Muscle of back (tissue), 13 donors: ENCODE results near the gene NPBWR2. TPM values are rescaled to one million over a fixed set of nuclear protein-coding genes. Genes with fewer than 3 reads are reported as not detected.

Source experiments
- DNase-seq, 3 donors: peaks; one replicate each; pipeline versions ENCODE4 v3.0.0 to v3.0.0-alpha.2; 2013
- long read RNA-seq, 9 donors: transcript quantifications; one replicate each; lab custom pipeline, GENCODE V29; 2026
- polyA plus RNA-seq, 10 donors: library from polyadenylated mRNA; unstranded; fragments of 120-200 nt; gene quantifications; one replicate each; pipeline ENCODE4 v1.2.1, GENCODE V29; 2013; ENCODE audit not compliant: insufficient read length in 10 of 10

NPBWR2 gene, protein sequence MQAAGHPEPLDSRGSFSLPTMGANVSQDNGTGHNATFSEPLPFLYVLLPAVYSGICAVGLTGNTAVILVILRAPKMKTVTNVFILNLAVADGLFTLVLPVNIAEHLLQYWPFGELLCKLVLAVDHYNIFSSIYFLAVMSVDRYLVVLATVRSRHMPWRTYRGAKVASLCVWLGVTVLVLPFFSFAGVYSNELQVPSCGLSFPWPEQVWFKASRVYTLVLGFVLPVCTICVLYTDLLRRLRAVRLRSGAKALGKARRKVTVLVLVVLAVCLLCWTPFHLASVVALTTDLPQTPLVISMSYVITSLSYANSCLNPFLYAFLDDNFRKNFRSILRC
- polyA plus RNA-seq, result not detected
- long read RNA-seq, donor 1, result 0 reads
- long read RNA-seq, donor 2, result 0 reads
- long read RNA-seq, donor 3, result 0 reads
- long read RNA-seq, donor 4, result 0 reads
- long read RNA-seq, donor 5, result 0 reads
- long read RNA-seq, donor 6, result 0 reads
- long read RNA-seq, donor 7, result 0 reads
- long read RNA-seq, donor 8, result 0 reads
- long read RNA-seq, donor 9, result 0 reads

DNA sequence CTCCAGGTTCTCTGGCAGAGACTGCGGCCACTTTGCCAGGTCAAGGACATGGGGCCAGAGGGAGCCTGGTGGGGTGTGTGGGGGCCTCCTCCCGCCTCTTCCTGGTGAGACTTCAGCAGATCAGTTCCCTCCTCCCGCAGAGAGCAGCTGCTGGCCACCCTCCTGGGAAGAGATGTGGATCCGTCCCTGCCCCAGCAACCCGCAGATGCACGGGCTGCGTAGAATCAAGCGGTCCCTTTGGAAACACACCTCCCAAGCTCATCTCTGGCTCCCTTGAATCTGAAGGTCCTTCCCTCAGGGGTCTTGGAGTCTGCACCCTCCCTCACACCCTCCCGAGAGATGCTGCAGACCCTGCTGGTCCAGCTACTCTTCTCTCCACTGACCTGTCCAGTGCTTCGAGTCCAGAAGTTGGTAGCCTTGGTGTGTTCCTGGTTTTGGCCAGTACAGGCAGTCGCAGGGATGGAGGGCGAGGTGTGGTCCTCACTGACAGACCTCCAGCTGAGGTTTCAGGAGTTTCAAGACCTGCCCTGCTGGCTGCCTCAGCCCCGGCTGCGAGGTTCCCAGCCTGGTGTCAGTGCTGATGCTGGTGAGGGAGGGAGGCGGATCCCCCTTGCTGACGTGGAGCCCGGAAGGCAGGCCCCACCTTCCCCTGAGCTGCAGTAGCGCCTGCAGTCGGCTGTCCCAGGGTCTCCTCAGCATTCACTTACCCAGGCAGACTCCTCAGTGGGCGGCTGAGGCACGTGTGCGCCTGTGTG lies at the start of gene NPBWR2:
TSS of gene NPBWR2 (minus strand) at position 585 of the 755 bp plus-strand sequence. CDS start 734 bp downstream, outside the sequence.
- DNase-seq, result peak in 1 of 3 donors; percentile 35

DNA sequence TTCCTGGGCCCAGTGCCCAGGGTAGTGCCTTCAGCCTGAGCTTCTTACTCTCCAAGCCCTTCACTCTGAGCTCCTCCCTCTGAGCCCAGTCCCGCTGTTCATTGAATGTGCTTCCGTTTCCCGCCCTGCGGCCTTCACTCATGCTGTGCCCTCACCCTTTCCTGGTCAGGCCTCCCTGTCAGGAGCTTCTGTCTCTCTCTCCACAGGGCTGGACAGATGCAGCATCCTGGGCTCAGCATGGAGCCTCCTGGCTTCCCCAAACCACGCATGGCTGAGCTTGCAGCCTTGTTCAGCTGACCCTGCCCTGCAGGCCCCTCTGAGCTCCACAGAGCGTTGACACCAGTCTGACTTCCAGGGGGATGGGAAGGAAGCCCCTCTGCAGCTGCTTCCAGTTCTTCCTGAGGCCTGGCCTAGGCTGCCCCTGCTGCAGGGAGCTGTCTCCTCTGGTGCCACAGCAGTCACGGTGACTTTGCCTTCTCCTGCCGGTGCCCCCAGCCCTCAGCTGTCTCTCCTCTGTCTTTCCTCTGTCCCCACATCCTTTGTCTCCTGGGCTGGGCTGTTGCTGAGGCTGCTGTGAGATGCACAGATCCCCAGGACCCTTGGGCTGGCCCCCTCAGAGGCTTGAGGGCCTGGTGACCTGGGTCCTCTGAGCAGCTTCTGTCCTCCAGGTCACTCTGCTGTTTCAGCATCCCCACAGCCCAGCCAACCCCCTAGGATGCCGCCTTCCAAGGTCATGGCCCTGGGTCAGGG lies 48.9 kb upstream of the NPBWR2 start:
- DNase-seq, result no peak

DNA sequence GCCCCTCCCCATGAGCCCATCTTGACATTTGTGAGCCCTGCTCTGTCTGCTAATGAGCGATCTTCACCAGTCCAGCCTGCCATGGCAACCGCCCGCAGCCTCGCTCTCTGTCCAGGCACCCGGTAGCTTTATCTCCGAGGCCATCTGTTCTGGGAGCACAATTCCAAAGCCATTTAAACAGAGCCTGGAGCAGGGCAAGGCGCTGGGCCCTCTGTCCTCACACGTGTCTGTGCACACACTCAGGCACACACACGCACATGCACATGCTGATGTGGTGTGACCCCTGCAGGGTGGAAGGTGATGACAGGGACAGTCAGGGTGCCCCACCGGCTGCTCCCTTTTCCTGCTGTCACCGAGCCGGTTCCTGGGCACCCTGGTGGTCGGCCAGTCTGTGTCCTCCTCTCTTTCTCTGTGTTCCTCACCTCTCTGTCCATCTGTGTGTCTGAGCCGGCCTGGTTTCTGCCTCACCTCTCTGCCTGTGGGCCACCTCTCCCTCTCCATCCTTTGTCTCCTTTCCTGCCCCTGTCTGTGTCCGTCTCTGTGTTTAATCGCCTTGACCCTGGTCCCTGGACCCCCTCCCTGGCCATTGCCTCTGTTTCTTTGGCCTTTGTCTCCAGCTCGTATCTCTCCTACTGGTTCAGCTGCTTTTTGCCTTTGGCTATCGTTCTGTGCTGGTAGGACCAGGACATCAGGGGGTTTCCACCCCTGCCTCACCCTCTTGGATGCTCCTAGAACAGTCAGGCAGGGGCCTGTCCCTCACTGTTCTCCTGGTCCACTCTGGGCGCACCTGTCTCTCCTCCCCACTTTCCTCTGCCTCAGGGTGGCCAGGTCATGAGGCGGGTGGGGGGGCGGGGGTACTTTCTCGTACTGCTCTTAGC lies 48.1 kb upstream of the NPBWR2 start:
- no peak for DNase-seq

DNA sequence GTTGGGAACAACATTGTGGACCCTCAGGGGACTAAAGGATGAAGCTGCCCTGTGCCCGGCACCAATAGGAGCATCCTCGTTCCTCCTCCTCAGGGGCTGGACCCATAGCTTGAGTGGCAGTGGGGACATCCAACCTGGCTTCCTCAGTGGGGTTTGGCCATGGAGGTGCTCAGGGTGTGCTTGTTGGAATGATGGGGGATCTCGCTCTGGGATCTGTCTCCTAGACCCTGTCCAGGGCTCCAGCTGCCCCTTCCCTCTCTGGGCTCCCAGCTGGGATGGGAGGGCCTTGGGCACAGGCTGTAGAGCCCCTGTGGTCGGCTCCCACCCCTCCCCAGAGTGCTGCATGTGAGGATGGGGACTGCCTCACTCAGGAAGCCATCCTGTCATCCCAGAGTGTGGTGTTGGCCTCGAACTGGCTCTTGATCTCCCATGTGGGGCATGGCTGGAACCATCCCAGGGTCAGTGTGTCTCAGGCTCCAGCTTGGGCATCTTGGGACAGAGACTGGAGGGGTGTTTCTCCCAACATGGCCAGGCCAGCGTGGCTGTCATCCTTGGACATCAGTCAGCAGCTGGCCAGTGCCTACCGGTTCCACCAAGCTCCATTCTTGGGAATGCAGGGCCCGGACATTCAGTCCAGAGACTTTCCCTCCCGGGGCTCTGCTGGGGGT lies 47.4 kb upstream of the NPBWR2 start:
- no peak for DNase-seq

DNA sequence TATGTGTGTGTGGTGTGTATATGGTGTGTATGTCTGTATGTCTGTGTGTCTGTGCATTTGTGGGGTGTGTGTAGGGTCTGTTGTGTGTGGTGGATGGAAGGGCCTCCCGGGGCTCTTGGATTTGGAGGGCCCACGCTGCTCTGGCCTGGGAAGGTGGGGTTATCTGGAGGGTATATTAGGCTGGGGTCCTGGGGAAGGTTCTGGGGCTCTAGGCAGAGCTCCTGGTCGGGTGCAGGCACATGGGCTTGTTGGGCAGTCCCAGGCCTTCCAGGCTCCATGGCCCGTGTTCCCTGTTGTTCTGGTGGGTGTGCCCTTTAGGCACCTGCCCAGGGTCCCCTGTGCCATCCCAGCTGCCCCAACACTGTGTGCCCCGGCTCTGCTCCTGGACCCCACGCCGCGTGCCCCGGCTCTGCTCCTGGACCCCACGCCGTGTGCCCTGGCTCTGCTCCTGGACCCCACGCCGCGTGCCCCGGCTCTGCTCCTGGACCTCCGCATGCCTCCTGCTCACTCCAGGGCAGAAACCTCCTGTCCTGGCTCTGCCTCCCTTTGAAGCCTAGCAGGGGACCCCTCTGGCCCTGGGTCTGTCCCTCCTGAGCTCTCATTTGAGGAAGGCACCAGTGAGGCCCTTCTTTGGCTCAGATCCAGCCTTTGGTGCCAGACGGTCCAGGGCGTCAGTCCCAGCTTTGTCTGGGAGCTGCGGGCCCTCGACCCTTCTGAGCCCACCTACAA lies 46.7 kb upstream of the NPBWR2 start:
- DNase-seq, result no peak

DNA sequence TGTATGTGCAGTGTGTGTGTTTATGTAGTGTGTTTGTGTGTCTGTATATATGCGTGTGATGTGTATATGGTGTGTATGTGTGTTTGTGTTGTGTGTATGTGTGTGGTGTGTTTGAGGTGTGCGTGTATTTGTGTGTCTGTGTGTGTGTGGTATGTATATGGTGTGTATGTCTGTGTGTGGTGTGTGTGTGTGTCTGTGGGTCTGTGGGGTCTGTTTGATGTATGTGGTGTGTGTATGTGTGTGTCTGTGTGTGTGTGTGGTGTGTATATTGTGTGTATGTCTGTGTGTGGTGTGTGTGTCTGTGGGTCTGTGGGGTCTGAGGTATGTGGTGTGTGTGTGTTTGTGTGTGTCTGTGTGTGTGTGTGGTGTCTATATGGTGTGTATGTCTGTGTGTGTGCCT lies 46.0 kb upstream of the NPBWR2 start:
- DNase-seq, result no peak

DNA sequence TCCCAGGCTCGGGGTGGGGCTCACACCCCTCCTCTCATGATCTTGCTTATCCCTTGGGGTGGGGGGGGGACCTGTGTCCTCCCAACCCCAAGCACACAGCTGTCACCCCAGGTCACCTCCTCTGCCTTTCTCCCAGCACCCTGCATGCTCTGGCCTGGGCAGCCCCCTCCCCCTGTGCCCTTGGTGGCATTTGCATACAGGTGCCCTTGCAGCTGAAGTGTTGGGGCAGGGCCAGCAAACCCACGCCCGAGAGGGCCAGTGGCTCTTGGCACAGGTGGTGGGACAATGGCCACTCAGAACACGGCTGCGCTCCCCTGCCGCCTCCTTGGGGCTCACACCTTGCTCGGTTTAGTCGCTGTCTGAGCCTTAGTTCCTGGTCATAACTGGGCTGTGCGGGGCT lies 45.5 kb upstream of the NPBWR2 start:
- no peak for DNase-seq

DNA sequence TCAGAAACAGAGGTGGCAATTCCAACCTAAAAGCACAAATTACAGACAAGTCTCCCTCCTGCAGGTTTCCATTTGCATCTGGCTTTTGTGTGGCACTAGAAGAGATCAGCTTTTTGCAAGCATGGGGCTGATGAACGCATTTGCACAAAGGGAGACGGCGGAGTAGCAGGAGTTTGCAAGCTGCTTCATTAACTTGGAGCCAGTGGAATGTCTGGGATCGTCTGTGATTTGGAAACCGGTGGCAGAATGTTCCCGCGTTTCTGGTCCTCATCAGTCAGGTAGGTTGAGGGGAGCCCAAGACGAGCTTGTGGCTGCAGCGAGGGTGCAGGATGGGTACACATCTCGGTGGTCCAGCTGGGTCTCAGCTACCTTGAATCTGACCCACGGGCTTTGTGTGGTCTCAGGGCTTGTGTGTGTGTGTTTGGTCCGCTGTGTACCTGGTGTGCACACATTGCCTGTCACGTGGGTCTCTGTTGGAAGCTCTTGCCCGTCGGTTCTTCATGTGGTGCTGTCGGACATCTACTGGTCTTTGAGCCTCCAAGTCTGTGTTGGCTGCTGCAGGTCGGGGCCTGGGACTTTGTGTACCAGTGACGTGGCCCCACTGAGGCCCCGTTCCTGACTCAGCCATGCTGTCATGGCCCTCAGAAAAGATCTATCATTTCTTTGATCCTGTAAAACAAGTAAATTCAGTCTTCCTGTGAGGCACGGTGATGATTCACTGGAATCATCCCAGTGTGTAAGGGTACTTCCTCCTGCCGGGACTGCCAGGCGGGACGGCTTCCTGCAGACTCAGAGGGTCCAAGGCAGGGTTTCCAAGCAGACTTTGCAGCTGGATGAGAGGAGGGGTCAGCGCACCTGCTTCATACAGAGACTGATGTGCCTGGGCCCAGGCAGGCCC lies 44.5 kb upstream of the NPBWR2 start:
- DNase-seq, result no peak

DNA sequence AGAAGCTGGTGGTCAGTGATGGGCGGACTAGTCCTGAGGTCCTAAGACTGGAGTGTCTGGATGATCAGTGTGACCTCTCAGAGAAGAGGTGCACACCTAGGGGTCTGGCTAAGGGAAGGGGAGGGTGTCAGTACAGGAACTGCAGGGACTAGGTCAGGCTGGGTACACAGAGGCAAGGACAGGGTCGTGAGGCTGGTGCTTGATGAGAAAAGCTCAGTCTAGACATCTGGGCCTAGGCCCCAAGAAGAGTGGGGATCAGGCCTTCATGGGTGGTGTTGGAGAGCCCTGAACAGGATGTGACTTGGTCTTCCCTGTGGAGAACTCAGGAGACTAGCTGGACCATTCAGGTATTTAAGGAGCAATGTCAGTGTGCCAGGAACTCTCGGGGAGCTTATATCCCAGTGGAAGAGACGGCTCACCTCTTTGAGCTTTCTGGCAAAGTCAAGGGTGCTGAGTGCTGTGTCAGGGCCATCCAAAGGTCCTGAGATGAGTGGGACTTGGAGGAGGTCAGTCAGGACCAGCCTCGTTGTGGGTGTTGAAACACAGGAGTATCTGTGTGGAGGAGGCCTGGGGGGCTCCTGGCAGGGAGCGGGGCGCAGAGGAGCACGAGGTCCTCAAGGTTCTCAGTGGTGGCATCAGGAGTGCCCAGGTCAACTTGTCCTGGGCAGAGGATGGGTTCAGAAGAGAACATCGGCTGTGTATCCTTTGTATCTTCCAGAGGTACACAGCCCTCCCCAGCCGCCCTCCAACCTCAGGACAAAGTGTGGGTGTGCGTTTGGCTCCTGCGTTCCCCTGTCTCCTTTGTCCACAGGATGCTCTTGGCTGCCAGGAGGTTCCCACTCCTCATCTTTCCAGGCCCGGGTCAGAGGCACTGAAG lies 43.6 kb upstream of the NPBWR2 start:
- no peak for DNase-seq

DNA sequence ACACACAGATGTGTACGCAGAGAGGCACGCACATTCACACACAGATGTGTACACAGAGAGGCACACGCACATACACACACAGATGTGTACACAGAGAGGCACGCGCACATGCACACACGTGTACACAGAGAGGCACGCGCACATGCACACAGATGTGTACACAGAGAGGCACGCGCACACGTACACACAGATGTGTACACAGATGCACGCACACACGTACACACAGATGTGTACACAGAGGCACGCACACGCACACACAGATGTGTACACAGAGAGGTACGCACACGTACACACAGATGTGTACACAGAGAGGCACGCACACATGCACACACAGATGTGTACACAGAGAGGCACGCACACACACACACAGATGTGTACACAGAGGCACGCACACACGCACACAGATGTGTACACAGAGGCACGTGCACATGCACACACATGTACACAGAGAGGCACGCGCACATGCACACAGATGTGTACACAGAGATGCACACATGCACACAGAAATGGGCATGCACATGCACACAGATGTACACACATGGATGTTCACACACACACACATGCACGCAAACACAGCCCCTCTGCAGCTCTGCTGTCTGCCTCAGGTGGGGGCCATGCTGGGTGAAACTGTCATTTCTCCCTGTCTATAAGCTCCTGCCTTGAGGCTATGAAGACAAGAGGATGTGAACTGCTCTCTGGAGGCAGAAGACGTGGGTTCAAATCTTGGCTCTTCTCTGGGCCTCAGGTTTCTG lies 42.6 kb upstream of the NPBWR2 start:
- no peak for DNase-seq

DNA sequence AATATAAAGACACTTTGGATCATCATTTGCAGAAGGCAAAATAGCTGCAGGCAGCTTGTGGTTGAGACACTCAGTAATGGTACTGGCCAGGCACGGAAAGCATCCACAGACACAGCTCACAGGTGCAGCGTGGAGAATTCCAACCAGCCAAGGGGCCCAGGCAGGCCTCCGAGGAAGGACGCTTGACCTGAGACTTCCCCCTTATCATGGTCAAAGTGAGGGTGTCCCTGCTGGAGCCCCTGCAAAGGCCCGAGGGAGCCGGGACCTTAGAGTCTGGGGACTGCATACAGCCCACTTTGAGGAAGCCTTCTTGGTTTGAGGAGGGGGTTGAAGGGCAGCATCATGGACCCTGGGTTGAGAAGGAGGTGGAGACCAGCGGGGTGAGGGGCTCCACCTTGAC lies 41.8 kb upstream of the NPBWR2 start:
- no peak for DNase-seq

DNA sequence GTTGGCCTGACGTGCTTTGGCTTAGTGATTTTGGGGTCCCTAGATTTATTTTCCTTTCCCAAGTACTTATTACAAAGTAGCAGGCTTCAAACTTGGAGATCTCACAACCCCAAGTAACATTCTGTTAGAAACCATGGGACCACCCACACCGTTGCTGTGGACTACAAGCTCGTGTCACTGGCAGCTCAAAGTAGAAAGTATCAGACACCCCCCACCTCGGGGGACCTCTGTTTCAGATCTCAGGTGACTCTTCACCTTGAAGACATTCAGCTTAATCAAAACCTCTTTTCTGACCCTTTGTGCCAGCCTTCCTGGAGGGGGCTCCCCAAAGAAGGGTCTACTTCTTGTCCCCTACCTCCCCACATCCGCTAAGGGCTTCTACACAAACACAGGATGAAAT lies 41.2 kb upstream of the NPBWR2 start:
- no peak for DNase-seq

DNA sequence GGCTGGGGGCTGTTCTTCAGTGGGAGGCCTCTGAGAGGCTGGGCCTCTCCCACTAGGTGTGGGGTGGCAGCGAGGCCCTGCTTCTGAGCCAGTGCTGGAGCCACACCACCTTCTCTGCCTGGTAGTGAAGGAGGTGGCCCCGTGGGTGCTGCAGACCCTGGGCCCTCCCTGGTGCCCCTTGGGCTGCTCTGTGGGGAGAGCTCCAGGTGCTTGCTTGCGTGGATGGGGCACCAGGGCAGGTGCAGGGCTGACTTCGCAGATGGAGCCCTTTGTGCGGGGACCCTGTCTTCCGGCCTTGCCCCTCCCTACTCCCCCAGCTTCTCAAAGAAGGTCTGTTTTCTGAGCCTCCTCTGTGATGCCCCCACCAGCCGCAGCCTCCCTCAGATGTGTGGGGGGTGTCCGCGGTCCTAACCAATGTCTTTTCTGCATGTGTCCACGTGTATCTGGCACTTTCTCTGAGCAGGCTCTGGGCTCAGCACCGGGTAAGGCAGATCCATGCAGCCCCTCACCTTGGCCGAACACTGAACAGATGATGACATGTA lies 39.6 kb upstream of the NPBWR2 start:
- no peak for DNase-seq

DNA sequence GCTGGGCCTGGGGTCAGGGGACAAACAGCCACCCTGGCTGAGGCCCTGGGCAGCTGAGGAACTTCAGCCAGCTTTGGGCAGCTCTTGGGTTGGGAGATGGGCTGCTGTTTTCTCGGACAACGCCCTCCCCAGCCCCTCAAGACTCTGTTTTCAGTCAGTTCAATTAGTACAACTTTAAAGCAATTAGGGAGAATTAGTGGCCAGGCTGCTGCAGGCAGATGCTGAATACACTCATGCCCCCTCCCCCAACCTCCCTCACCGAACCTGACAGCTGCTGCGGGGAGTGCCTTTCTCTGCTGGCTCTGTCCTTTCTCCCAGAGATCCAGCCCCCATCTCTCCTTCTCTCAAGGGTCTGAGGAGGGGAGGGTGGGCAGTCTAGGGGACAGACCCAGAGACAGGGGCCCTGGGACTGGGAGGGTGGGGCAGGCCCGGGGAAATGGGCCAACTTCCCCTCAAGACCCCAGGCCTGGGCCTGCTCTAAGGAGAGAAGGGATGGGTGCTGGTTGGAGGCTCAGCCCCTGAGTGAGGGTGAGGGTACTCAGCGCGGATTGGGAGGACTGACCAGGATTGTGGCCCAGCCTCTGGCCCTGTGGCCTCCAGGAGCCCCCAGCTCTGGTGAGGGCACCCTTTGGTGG lies 39.1 kb upstream of the NPBWR2 start:
- no peak for DNase-seq

DNA sequence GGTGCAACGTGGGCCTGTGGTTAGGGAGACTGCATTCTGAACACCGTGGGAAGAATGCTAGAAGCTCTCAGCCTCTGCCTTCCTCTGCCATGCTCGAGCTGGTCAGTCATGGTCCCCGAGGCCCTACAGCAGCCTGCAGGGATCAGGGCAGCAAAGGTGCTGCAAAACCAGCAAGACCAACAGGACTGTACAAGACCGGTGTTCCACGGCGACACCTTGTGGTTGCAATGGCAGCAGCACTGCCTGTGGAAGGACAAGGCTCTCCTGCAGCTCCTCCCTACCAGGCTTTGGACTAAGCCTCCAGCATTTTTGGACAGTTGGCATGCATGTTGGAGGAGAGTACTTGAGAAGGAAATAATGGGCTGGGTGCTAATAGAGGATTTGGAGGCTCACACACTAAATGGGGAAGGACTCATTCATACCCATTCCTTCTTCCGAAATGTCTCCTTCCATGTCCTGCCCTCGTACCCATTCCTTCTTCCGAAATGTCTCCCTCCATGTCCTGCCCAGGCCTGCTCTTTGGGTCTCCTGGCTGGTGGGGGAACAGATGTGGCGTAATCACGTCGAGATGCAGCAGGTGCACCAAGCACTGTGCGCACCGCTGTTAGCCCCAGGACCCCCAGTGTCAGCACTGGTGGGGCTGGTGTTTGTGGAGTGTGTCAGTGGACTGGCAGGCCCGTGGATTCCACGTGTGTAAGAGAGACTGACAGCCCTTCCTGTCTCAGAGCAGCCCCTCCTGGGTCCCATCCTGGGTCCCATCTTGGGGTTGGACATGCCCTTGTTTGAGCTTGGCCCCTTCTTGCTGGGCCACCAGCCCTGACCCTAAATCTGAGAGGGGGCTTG lies 38.3 kb upstream of the NPBWR2 start:
- no peak for DNase-seq
